Measurements from ENCODE around the gene ANKRD33B.
"Not testable (repeated sequence)": the region's sequence is repeated elsewhere in the genome, so short reads cannot be mapped to it uniquely, and the experiment has no call there.

GRCh38 chr5:10574879-10575278, 11.0 kb downstream of the ANKRD33B start:
- TF ChIP-seq CTCF (IDR thresholded peaks at IDR 0.05; ENCODE audit: low read length); EZH2 (optimal IDR thresholded peaks at IDR 0.05; ENCODE audit: low read depth, low read length); EZH2phosphoT487 (IDR thresholded peaks at IDR 0.05; ENCODE audit: low read length): not testable (repeated sequence)

Data from MM.1S (cell line).